ENCODE measurements around the gene LTBP2. TPM values are rescaled to one million over a fixed set of nuclear protein-coding genes. Genes with fewer than 3 reads are reported as not detected.

LTBP2 gene
- total RNA-seq, 1 donor: 157 TPM

DNA sequence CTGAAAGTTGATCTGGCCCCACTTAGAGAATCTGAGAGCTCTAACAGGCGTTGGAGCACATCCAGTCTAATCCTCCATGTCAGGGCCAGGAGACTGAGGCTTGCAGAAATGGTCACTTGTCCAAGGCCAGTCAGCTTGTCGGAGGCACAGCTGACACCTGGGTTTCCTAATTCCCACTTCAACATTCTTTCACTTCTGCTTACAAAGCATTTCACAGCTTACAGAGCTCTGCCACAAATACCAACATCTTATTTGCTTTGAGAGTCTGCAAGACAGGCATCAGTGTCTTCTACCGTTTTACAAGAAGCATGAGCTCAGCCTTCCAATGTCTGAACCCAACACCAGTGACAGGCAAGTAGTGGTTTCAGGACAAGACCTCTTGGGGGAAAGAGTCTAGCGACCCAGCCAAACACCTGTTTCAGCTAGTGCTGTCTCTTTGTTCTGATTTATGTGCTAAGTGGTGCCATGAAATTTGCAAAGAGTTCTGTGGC, 86.6 kb downstream of the LTBP2 start:
- TF ChIP-seq CTCF (IDR thresholded peaks at IDR 0.05; ENCODE audit: insufficient read depth, low read length): no peak
- H3K4me3 ChIP-seq (ENCODE audit: low read depth, low read length): no peak overlapping the region
- DNase-seq (ENCODE audit: low read depth): no peak

- TF ChIP-seq CTCF (IDR thresholded peaks at IDR 0.05; ENCODE audit: insufficient read depth, low read length): no peak
- no peak overlapping the region for H3K4me3 ChIP-seq (ENCODE audit: low read depth, low read length)
- no peak for DNase-seq (ENCODE audit: low read depth)
Observed at GRCh38 chr14:74524812-74525135, 87.3 kb downstream of the LTBP2 start.

DNA sequence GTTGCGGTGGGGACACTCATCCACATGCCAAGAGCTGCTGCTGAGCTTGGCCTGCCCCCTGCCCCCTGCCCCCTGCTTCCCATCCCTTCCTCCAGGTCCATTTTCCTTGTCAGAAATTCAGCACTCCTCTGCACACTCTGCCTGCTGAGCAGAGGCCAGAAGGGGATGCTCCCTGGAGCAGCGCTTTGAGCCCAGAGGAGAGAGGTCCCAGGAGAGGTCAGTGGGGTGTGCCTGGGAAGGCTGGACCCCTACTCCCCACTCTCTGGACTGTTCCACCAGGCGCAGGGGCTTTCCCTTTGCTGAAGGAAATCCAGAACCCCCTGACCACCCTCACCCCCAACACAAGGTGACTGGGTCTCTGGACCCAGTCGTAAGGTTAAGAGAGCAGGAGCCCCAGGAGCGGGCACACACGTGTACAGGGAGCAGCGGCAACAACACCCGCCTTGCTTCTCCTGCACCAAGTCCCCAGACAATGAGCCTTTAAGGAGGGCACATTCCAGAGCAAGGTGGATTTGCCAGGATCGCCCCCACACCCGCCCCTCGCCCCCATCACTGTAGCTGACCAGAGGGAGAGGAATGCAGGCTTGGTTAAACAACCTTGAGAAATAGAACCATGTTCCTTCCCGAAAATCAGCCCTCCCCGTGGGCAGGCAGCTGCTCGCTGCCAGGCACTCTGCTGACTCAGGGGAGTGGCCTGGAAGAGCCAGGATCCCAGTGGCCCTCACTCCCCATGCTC, 87.8 kb downstream of the LTBP2 start:
- H3K4me3 ChIP-seq (ENCODE audit: low read depth, low read length): no peak overlapping the region
- peak; percentile 46 for DNase-seq (ENCODE audit: low read depth)
- TF ChIP-seq CTCF (IDR thresholded peaks at IDR 0.05; ENCODE audit: insufficient read depth, low read length): no peak

DNA sequence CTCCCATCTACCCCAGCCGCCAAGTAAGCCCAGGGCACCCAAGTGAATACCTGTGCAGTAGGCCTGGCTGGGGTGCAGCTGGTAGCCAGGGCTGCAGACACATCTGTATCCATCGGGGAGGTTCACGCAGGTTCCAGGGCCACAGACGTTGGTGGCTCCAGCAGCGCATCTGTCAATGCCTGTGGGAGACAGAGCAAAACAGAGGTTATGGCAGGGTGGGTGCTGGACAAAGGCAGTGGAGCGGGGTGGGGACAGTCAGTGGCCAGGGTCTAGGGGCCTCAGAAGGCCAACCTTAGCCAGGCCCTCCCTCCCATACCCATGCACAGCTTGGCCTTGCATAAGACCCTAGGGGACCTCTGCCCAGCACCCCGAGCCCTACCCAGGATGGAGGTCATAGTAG, 89.3 kb downstream of the LTBP2 start:
- DNase-seq (ENCODE audit: low read depth): no peak
- no peak overlapping the region for H3K4me3 ChIP-seq (ENCODE audit: low read depth, low read length)
- no peak for TF ChIP-seq CTCF (IDR thresholded peaks at IDR 0.05; ENCODE audit: insufficient read depth, low read length)

DNA sequence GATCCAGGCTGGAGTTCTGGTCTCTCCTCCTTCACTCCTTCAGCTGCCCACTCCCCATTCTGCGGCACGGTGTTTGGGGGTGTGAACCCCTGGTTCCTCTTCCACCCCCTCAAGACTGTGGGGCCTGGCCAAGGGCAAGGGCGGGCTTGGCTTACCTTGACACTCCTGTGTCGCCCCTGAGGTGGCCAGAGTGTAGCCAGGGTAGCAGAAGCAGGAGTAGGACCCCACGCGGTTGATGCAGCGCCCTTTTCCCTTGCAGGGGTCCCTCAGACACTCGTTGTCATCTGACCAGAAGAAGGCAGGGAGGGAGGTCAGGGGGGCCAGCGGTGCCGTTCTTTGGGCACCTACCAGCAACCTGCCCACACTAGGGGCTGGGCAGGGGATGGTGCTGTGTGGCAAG, 90.3 kb downstream of the LTBP2 start:
- no peak for TF ChIP-seq CTCF (IDR thresholded peaks at IDR 0.05; ENCODE audit: insufficient read depth, low read length)
- no peak overlapping the region for H3K4me3 ChIP-seq (ENCODE audit: low read depth, low read length)
- DNase-seq (ENCODE audit: low read depth): no peak

DNA sequence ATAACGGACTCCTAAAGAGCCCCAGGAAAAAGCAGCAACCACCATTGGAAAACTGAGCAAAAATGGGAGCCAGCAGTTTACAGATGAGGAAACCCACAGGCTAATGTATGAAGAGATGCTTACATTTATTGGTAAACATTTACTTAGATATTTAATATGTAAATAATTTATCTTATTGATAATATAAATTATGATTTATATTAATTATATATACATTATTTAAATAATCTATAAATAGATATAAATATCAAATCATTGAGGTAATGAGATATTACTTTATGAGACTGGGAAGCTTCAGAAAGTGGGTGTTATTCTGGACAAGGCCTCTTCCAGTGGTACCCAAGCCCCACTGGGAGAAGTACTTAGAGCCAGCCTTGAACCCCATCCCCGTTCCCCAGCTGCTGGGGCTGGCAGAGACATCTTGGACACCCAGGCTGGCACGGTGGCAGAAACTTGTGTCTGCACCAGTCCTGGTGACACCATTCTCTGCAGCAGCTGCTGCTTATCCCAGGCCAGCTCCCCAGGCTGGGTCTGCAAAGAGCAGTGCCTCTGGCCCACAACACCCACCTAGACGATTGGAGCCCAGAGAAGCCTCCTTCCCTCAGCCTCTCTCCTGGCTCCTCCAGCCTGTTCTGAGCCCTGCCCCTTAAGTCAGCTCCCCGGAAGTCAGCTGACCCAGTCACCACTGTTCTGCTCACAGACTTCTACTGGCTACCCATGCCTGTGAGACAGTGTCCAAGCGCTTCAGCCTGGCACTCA, 92.5 kb downstream of the LTBP2 start:
- DNase-seq (ENCODE audit: low read depth): no peak

More for the DNA sequence above, 92.5 kb downstream of the LTBP2 start:
- no peak for TF ChIP-seq CTCF (IDR thresholded peaks at IDR 0.05; ENCODE audit: insufficient read depth, low read length)
- H3K4me3 ChIP-seq (ENCODE audit: low read depth, low read length): no peak overlapping the region

Data from fibroblast of the aortic adventitia (primary cell).